GM04503 (cell line): ENCODE measurements around the gene ME3.

Experiments
- DNase-seq: peaks from one replicate; pipeline ENCODE4 v3.0.0-alpha.2; 2012; ENCODE audit warnings: low read depth

The ME3 gene

GRCh38 chr11:86514453-86514852 is 158.0 kb downstream of the ME3 start:
- DNase-seq = no peak

GRCh38 chr11:86513746-86514373 is 158.6 kb downstream of the ME3 start:
- DNase-seq = no peak

GRCh38 chr11:86513138-86513537 is 159.3 kb downstream of the ME3 start:
- DNase-seq = no peak

- no peak for DNase-seq
Measured at GRCh38 chr11:86511086-86511551, 161.3 kb downstream of the ME3 start.

- DNase-seq = no peak
Measured at GRCh38 chr11:86510674-86511073, 161.7 kb downstream of the ME3 start.

GRCh38 chr11:86510097-86510496 is 162.3 kb downstream of the ME3 start:
- no peak for DNase-seq

- no peak for DNase-seq
Measured at GRCh38 chr11:86509588-86509974, 162.8 kb downstream of the ME3 start.

- no peak for DNase-seq
Measured at GRCh38 chr11:86508604-86509587, 163.5 kb downstream of the ME3 start.

- no peak for DNase-seq
Measured at GRCh38 chr11:86507249-86507845, 165.1 kb downstream of the ME3 start.

GRCh38 chr11:86506235-86506634 is 166.2 kb downstream of the ME3 start:
- DNase-seq = no peak

GRCh38 chr11:86503131-86503530 is 169.3 kb downstream of the ME3 start:
- DNase-seq = no peak

- DNase-seq = no peak
Measured at GRCh38 chr11:86502137-86502642, 170.2 kb downstream of the ME3 start.

- no peak for DNase-seq
Measured at GRCh38 chr11:86500500-86501140, 171.8 kb downstream of the ME3 start.

GRCh38 chr11:86499723-86500129 is 172.7 kb downstream of the ME3 start:
- DNase-seq = no peak

GRCh38 chr11:86497836-86498235 is 174.6 kb downstream of the ME3 start:
- no peak for DNase-seq

GRCh38 chr11:86497310-86497709 is 175.1 kb downstream of the ME3 start:
- no peak for DNase-seq

- DNase-seq = no peak
Measured at GRCh38 chr11:86495351-86495750, 177.1 kb downstream of the ME3 start.

GRCh38 chr11:86492370-86493010 is 179.9 kb downstream of the ME3 start:
- DNase-seq = no peak

GRCh38 chr11:86491027-86491426 is 181.4 kb downstream of the ME3 start:
- no peak for DNase-seq

GRCh38 chr11:86490582-86490981 is 181.8 kb downstream of the ME3 start:
- no peak for DNase-seq

- no peak for DNase-seq
Measured at GRCh38 chr11:86489442-86489841, 183.0 kb downstream of the ME3 start.

- DNase-seq = no peak
Measured at GRCh38 chr11:86488553-86488952, 183.9 kb downstream of the ME3 start.
